ENCODE measurements around the gene SPRR4.

- TF ChIP-seq CTCF (IDR thresholded peaks at IDR 0.05; ENCODE audit: low read length): no peak
- TF ChIP-seq EZH2 (optimal IDR thresholded peaks at IDR 0.05; ENCODE audit: low read depth, low read length): no peak
- TF ChIP-seq EZH2phosphoT487 (IDR thresholded peaks at IDR 0.05; ENCODE audit: low read length): no peak
These were observed 2.2 kb upstream of the SPRR4 start for GRCh38 chr1:152968248-152968647.

All from MM.1S (cell line).